Caki2 (cell line): ENCODE data around the gene SIRPD. TPM values are rescaled to one million over a fixed set of nuclear protein-coding genes. Genes with fewer than 3 reads are reported as not detected.
"Not testable (repeated sequence)": the region's sequence is repeated elsewhere in the genome, so short reads cannot be mapped to it uniquely, and the experiment has no call there.

Experiments used
- DNase-seq: peaks from one replicate; pipeline ENCODE4 v3.0.0-alpha.2; 2015; ENCODE audit warnings: low read depth
- in situ Hi-C: cut with HindIII; loops from 2 replicates; pipeline ENCODE4 v1.10.0; 2016; ENCODE audit warnings: low sequenced_read_pairs, low pct_unique_long_range_greater_than_20kb, mixed read lengths
- total RNA-seq: library from RNA; depleted of rRNA; stranded (reverse); fragments of >200 nt; shearing (Covaris generic); gene quantifications from 2 replicates; pipeline ENCODE4 v1.2.3, GENCODE V29; 2014; ENCODE audit warnings: low replicate concordance; rRNA removed

Gene SIRPD
- not detected in 2 replicates for total RNA-seq

DNA sequence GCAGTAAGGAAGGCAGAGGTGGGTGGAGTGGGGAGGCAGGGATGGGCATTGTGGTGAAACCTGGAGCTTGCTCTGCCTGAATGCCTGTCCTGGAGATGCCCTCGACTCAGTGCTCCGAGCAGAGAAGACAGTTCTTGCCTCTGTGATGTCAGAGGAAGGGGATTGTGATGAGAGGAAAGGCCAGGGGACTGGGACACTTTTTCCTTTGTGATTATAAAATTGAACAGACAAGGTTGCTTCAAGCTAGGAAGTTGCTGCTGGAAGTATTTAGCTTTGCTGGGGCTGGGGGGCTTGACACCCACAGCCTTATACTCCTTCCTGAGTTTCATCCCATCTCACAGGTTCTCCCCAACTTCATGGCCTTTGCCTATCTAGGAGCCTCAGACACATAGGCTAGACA is at the start of gene SIRPD:
Gene SIRPD (minus strand): TSS at position 101 of the 400 bp plus-strand sequence. CDS start 52 bp downstream, at position 49.
- DNase-seq = no peak
- in situ Hi-C loops = no loop called here

- in situ Hi-C loops = no loop called here
- DNase-seq = no peak
These were observed 43.2 kb upstream of the SIRPD start for GRCh38 chr20:1600736-1601135.

DNA sequence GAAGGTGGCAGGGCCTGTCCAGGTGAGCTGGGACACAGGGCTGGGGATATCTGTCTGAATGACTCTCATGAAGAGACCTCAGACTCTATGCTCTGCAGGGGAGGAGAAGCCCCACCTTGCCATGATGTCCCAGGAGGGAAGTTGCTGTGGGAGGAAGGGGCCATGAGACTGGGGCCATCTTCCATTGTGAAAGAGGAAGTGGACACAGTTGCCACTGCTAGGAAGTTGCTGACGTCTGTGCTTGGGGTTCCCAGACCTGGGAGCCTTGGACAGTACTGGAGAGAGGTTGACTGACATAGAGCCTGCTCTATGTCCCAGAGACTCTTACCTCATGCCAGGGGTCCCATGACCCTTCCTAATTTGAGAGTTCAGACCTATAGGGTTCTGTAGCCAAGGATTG is 37.8 kb upstream of the SIRPD start:
- in situ Hi-C loops = no loop called here
- no peak for DNase-seq

DNA sequence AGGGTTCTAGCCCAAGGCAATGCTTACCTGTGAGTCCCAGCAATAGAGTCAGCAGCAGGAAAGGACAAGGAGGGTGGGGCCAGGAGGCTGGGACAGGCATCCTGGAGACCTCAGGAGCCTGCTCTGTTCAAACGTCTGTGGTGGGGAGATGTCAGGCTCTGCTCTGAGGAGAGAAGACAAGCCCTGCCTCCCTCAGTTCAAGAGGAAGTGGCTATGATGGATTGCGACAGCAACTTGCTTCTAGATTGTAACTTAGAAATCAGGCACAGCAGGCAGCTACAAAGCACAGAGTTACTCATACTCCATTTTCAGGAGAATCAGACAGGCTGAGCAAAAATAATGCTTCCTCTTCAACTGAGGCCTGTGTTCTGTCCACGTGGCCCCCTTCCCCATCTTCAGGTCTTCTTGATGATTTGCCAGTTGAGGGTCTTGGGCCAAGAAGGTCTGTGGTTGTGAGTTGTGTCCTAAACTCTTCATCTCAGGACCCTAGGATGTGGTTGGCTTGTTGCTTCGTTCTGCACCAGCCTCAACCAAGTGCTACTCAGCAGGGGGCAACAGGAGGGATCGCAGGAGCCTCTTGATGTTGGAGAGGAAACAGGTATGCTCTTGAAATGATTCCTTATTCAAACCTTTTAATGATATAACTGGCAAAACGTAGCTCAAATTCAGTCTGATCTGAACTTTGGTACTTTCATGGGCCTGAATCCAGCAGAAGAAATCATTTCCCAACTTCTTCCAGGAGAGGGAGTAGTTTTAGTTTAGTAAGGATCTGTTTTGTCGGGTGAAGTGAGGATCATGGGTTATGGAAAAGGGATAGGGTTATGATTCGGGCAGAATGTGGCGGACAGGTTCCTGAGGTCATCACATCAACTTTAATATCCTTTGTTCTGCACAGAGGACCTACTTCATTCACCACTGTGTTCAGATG is 31.3 kb upstream of the SIRPD start:
- DNase-seq = no peak
- in situ Hi-C loops = no loop called here

DNA sequence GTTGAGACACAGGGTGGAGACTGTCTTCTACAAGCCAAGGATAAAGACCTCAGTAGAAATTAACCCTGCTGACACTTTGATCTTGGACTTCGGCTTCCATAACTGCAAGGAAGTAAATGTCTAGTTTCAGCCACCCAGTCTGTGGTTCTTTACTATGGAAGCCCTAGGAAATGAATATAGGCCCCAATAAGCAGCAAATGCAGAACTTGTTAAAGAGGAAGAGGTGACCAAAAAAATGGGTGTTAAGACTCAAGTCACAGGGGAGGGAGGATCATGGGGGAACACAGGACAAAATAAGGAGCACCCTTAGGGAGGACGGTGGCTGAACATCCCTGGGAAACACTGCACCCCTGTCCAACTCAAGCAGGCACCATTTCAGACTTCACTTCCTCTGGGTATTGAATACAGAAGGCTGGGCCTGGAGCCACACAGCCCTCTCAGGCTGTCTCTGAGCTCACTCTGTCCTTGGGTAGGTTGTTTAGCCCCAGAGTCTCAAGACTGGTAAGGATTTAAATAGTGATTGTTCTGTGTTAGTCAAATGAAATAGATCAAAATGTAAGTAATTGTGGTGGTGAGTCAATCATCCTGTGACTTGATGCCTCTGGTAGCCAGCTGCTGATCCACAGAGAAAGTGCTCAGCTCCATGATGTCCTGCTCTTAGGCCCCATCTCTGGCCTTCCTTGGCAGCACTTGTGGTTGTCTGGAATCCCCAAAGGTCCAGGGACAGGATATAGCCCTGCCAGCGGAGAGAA is 30.5 kb upstream of the SIRPD start:
- DNase-seq = no peak

GRCh38 chr20:1579488-1579887 is 22.0 kb upstream of the SIRPD start:
- in situ Hi-C loops = no loop called here
- no peak for DNase-seq

More for the DNA sequence above, 30.5 kb upstream of the SIRPD start:
- in situ Hi-C loops = no loop called here

- DNase-seq = no peak
- in situ Hi-C loops = no loop called here
These were observed 20.4 kb upstream of the SIRPD start for GRCh38 chr20:1577906-1578305.

DNA sequence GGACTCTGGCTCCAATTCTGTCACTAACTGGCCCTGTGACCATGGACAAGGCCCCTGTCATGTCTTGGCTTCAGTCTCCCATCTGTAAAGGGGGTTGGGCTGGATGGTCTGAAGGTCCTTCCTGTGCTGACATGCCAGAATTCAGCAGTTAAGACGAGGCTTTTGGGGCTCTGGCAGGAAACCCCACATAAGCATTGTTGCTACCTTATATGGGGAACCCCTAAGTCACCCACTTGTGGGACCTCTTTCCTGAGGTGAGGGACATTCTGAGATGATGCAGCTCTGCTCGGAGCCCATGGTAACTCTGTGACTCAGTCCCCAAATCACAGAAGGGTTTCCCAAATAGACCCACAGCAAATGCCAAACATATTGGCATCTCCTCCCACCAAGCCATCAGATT is 19.8 kb upstream of the SIRPD start:
- in situ Hi-C loops = not testable (repeated sequence)

DNA sequence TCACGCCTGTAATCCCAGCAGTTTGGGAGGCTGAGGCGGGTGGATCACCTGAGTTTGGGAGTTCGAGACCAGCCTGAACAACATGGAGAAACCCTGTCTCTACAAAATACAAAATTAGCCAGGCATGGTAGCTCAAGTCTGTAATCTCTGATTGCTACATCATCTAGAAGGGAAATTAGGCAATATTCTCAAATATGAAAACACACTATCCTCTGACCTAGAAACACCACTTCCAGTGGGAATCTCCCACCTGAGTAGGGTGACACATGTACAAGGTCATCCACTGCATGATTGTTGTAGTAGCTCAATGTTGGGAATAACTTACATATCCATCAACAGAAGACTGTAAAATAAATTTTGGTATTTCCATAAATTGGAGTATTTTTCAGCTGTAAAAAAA is 19.1 kb upstream of the SIRPD start:
- no peak for DNase-seq
- in situ Hi-C loops = no loop called here

More for the DNA sequence above, 19.8 kb upstream of the SIRPD start:
- not testable (repeated sequence) for DNase-seq

DNA sequence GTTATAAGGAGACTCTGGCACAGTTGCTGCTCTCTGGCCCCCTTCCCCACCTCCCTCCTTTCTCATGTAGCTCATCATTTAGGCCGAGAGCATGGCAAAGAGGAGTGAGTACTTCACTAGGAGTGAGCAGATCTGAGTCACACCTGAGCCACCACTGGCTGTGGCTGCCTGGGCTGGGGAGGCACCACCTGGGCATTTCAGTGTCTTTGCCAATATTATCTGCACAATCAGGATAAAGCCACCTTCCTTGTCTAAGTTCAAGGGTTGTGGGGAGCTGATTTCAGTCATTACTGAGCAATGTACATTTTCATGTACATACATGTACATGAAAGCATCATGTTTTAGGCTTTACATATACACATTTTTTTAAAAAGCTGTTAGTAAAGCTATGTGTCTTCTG is 18.5 kb upstream of the SIRPD start:
- in situ Hi-C loops, DNase-seq: not testable (repeated sequence)

- in situ Hi-C loops, DNase-seq: not testable (repeated sequence)
These were observed 14.1 kb upstream of the SIRPD start for GRCh38 chr20:1571583-1571982.

- in situ Hi-C loops = no loop called here
- DNase-seq = peak; percentile 91
These were observed 11.9 kb upstream of the SIRPD start for GRCh38 chr20:1569415-1569881.

- in situ Hi-C loops = no loop called here
- no peak for DNase-seq
These were observed 10.6 kb upstream of the SIRPD start for GRCh38 chr20:1568163-1568490.

- in situ Hi-C loops = no loop called here
- DNase-seq = peak; percentile 97
These were observed 10.1 kb upstream of the SIRPD start for GRCh38 chr20:1567392-1568162.

DNA sequence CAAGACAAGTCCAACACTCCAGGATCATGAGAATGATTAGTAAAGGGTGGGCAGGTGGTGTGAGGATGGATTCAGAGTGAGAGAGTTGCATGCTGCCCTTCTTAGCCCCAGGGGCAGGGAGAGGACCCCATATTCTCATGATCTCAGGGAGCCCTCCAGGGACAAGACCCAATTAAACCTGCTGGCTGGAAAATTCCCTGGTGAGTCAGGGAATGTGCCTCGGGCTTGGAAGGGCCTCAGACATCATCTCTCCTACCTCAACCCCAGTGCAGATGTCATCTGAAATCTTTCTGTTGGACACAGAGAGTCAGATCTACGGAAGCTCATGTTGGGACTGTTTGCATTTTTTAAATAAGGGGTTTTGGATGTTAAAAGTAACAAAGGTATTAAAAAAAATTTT is 9.2 kb upstream of the SIRPD start:
- peak; percentile 54 for DNase-seq
- in situ Hi-C loops = no loop called here

DNA sequence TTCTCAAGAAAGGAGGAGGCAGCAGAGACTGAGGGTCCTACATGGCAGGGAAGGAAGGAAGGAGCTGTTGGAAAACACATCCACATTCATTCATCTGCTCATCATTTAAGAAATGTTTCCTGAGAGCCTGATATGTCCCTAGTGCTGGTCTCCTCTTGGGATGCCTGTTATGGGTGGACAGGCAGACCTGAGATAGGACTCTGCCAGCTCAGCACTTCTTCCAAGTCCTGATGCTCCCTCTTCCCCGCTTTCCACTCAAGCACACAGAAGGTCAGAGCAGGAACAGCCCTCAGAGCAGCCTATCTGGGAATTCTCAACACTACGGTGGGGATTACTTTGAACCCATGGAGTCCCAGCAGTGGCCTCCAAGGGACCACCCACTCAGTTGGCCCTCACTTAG is 8.0 kb upstream of the SIRPD start:
- DNase-seq = no peak
- in situ Hi-C loops = no loop called here

GRCh38 chr20:1563598-1563997 is 6.1 kb upstream of the SIRPD start:
- in situ Hi-C loops = no loop called here
- no peak for DNase-seq

DNA sequence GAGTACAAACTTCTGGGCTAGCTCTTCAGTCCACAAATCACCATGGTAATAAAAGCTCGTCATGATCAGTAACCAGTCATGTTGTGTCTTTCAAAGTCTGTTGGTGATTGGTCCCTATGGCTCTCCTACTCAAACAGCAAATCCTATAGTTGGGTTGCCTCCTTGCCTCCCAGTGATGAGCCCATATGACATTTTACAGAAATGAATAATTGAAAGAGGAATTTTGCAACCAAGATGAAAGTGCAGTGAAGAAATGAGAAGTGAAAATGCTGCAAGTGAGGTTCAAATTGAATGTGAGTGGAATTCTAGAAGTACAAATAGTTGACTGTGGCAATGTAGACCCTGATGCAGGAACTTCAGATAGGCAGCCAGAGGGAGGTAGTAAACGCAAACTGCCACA is 5.1 kb upstream of the SIRPD start:
- in situ Hi-C loops = no loop called here
- DNase-seq = no peak
